Activated T-helper 2 cell treated with anti-CD3 and anti-CD28 coated beads, Interferon-gamma antibody, Interleukin-2, Interleukin-4, amounts not matched to agents 10 μg/mL and 5 μg/mL and 100 μg/mL, durations not matched to agents 14 hours and 24 hours and 36 hours (primary cell): ENCODE results near the gene ENTREP3. TPM values are rescaled to one million over a fixed set of nuclear protein-coding genes. Genes with fewer than 3 reads are reported as not detected.
A peak's percentile ranks its signal among the peaks of the same experiment; 100 is the strongest.
"Not testable (repeated sequence)": the region's sequence is repeated elsewhere in the genome, so short reads cannot be mapped to it uniquely, and the experiment has no call there.

Experiments
- DNase-seq: peaks from one replicate; pipeline ENCODE4 v3.0.0; 2021; ENCODE audit warnings: low spot score
- H3K27ac Mint-ChIP-seq: one replicate; pipeline ENCODE4 v1.8.0; 2021; ENCODE audit warnings: mixed read lengths
- H3K27me3 Mint-ChIP-seq: one replicate; pipeline ENCODE4 v1.8.0; 2021; ENCODE audit warnings: low read depth, mixed read lengths
- H3K36me3 Mint-ChIP-seq: one replicate; pipeline ENCODE4 v1.8.0; 2021; ENCODE audit warnings: low read depth, mixed read lengths
- H3K4me1 Mint-ChIP-seq: one replicate; pipeline ENCODE4 v1.8.0; 2021; ENCODE audit warnings: low read depth, mixed read lengths
- H3K4me3 Mint-ChIP-seq: one replicate; pipeline ENCODE4 v1.8.0; 2021; ENCODE audit warnings: low read depth, mild to moderate bottlenecking, moderate library complexity, mixed read lengths
- H3K9me3 Mint-ChIP-seq: one replicate; pipeline ENCODE4 v1.8.0; 2021; ENCODE audit warnings: mixed read lengths
- intact Hi-C: fragments of 100-400 bp; cut with micrococcal nuclease; formaldehyde crosslinking; loops from one replicate; pipeline ENCODE4 v1.15.1; 2023
- total RNA-seq: library from RNA; stranded (reverse); gene quantifications from 2 replicates; pipeline ENCODE4 v1.2.3, GENCODE V29; 2022

ENTREP3 gene
- total RNA-seq, 1 donor from 2014 or later = 45.5 TPM

GRCh38 chr1:155242805-155243358 is 12.4 kb downstream of the ENTREP3 start:
- peaks cover 32% of the 10 kb centered on the region for H3K4me1 Mint-ChIP-seq
- H3K4me3 Mint-ChIP-seq = peak overlapping the region; percentile 77
- no peak for DNase-seq
- H3K36me3 Mint-ChIP-seq = peaks cover 25% of the 10 kb centered on the region
- intact Hi-C loops = loop anchor here (5.0 kb wide), 3 partner anchors 36 to 444 kb away; partner anchors contain the start of genes DAP3, MTX1, THBS3 and YY1AP1
- peak overlapping the region; percentile 83 for H3K27ac Mint-ChIP-seq
- H3K9me3 Mint-ChIP-seq = no peaks in the 10 kb centered on the region
- peaks cover 2% of the 10 kb centered on the region for H3K27me3 Mint-ChIP-seq

GRCh38 chr1:155241841-155242264 is 13.4 kb downstream of the ENTREP3 start:
- H3K27ac Mint-ChIP-seq = peak overlapping the region; percentile 75
- intact Hi-C loops = loop anchor here (5.0 kb wide), 3 partner anchors 35 to 445 kb away; partner anchors contain the start of genes DAP3, MTX1, THBS3 and YY1AP1
- H3K4me3 Mint-ChIP-seq = peak overlapping the region; percentile 81
- no peaks in the 10 kb centered on the region for H3K9me3 Mint-ChIP-seq
- peaks cover 19% of the 10 kb centered on the region for H3K36me3 Mint-ChIP-seq
- peaks cover 2% of the 10 kb centered on the region for H3K27me3 Mint-ChIP-seq
- peaks cover 32% of the 10 kb centered on the region for H3K4me1 Mint-ChIP-seq
- DNase-seq = no peak

GRCh38 chr1:155241069-155241679 is 14.1 kb downstream of the ENTREP3 start:
- H3K27ac Mint-ChIP-seq = peak overlapping the region; percentile 75
- H3K4me1 Mint-ChIP-seq = peaks cover 32% of the 10 kb centered on the region
- peak overlapping the region; percentile 81 for H3K4me3 Mint-ChIP-seq
- peaks cover 16% of the 10 kb centered on the region for H3K36me3 Mint-ChIP-seq
- H3K27me3 Mint-ChIP-seq = peaks cover 2% of the 10 kb centered on the region
- intact Hi-C loops = loop anchor here (5.0 kb wide), 3 partner anchors 34 to 446 kb away; partner anchors contain the start of genes DAP3, MTX1, THBS3 and YY1AP1
- H3K9me3 Mint-ChIP-seq = no peaks in the 10 kb centered on the region
- peak; percentile 67 for DNase-seq

- H3K9me3 Mint-ChIP-seq = no peaks in the 10 kb centered on the region
- H3K27me3 Mint-ChIP-seq = no peaks in the 10 kb centered on the region
- H3K27ac Mint-ChIP-seq = no peak overlapping the region
- peaks cover 16% of the 10 kb centered on the region for H3K36me3 Mint-ChIP-seq
- peaks cover 12% of the 10 kb centered on the region for H3K4me1 Mint-ChIP-seq
- intact Hi-C loops = no loop called here
- no peak overlapping the region for H3K4me3 Mint-ChIP-seq
- DNase-seq = no peak
Measured at GRCh38 chr1:155236451-155236850, 18.8 kb downstream of the ENTREP3 start.

- H3K9me3 Mint-ChIP-seq, intact Hi-C loops, H3K4me1 Mint-ChIP-seq, H3K4me3 Mint-ChIP-seq, H3K27me3 Mint-ChIP-seq, DNase-seq: not testable (repeated sequence)
- peak overlapping the region; percentile 35 for H3K27ac Mint-ChIP-seq
- peaks cover 16% of the 10 kb centered on the region for H3K36me3 Mint-ChIP-seq
Measured at GRCh38 chr1:155235375-155235774, 19.9 kb downstream of the ENTREP3 start.

- H3K4me3 Mint-ChIP-seq, intact Hi-C loops, H3K9me3 Mint-ChIP-seq, H3K27me3 Mint-ChIP-seq, DNase-seq, H3K27ac Mint-ChIP-seq, H3K4me1 Mint-ChIP-seq: not testable (repeated sequence)
- H3K36me3 Mint-ChIP-seq = peaks cover 12% of the 10 kb centered on the region
Measured at GRCh38 chr1:155233502-155233901, 21.8 kb downstream of the ENTREP3 start.

- Mint-ChIP-seq H3K36me3 (peaks cover 11% of the 10 kb centered on the region), H3K4me1 (peaks cover 10% of the 10 kb centered on the region)
- H3K27me3 Mint-ChIP-seq, DNase-seq, H3K27ac Mint-ChIP-seq, H3K9me3 Mint-ChIP-seq, intact Hi-C loops, H3K4me3 Mint-ChIP-seq: not testable (repeated sequence)
Measured at GRCh38 chr1:155232001-155232978, 23.0 kb downstream of the ENTREP3 start.

- intact Hi-C loops, H3K27ac Mint-ChIP-seq, H3K9me3 Mint-ChIP-seq, H3K27me3 Mint-ChIP-seq, DNase-seq, H3K4me3 Mint-ChIP-seq: not testable (repeated sequence)
- Mint-ChIP-seq H3K4me1 (peaks cover 13% of the 10 kb centered on the region), H3K36me3 (peaks cover 11% of the 10 kb centered on the region)
Measured at GRCh38 chr1:155231302-155231701, 24.0 kb downstream of the ENTREP3 start.

GRCh38 chr1:155228096-155228427 is 27.2 kb downstream of the ENTREP3 start:
- intact Hi-C loops = loop anchor here (5.0 kb wide), 1 partner anchor 36 kb away; no protein-coding TSS in a partner anchor
- peaks cover 14% of the 10 kb centered on the region for H3K36me3 Mint-ChIP-seq
- H3K27me3 Mint-ChIP-seq = no peaks in the 10 kb centered on the region
- peaks cover 26% of the 10 kb centered on the region for H3K4me1 Mint-ChIP-seq
- H3K9me3 Mint-ChIP-seq = no peaks in the 10 kb centered on the region
- H3K27ac Mint-ChIP-seq = peak overlapping the region; percentile 94
- peak overlapping the region; percentile 95 for H3K4me3 Mint-ChIP-seq
- DNase-seq = no peak

- peak overlapping the region; percentile 95 for H3K4me3 Mint-ChIP-seq
- peak; percentile 99 for DNase-seq
- peak overlapping the region; percentile 94 for H3K27ac Mint-ChIP-seq
- intact Hi-C loops = loop anchor here (1.0 to 5.0 kb wide), 4 partner anchors 17 to 46 kb away; partner anchors contain the start of genes CLK2 and MTX1
- peaks cover 14% of the 10 kb centered on the region for H3K36me3 Mint-ChIP-seq
- H3K9me3 Mint-ChIP-seq = no peaks in the 10 kb centered on the region
- peaks cover 26% of the 10 kb centered on the region for H3K4me1 Mint-ChIP-seq
- H3K27me3 Mint-ChIP-seq = no peaks in the 10 kb centered on the region
Measured at GRCh38 chr1:155227261-155228095, 27.8 kb downstream of the ENTREP3 start.

GRCh38 chr1:155226910-155227260 is 28.4 kb downstream of the ENTREP3 start:
- Mint-ChIP-seq H3K4me3 (peak overlapping the region; percentile 95), H3K27ac (peak overlapping the region; percentile 94), H3K9me3 (no peaks in the 10 kb centered on the region), H3K27me3 (no peaks in the 10 kb centered on the region), H3K4me1 (peaks cover 26% of the 10 kb centered on the region), H3K36me3 (peaks cover 14% of the 10 kb centered on the region)
- DNase-seq = no peak
- intact Hi-C loops = loop anchor here (1.0 to 5.0 kb wide), 5 partner anchors 17 to 51 kb away; partner anchors contain the start of genes CLK2 and MTX1
